SJSA1 (cell line): ENCODE results near the gene RBM4. TPM values are rescaled to one million over a fixed set of nuclear protein-coding genes. Genes with fewer than 3 reads are reported as not detected.
A peak's percentile ranks its signal among the peaks of the same experiment; 100 is the strongest.
"Not testable (repeated sequence)": the region's sequence is repeated elsewhere in the genome, so short reads cannot be mapped to it uniquely, and the experiment has no call there.

Experiments used
- DNase-seq, 2 experiments: peaks; one replicate each; pipeline ENCODE4 v3.0.0-alpha.2; 2015 to 2020; ENCODE audit warnings: low spot score in 2 of 2, low read depth in 1 of 2
- H3K27ac ChIP-seq: fragments of 250-450 bp; sonication (Bioruptor Pico); 2 replicates; pipeline ENCODE4 v1.5.1; 2020; ENCODE audit warnings: mild to moderate bottlenecking, moderate library complexity
- H3K27me3 ChIP-seq: fragments of 250-450 bp; sonication (Bioruptor Pico); replicated peaks from 2 replicates; pipeline ENCODE4 v1.5.1; 2020; ENCODE audit warnings: mild to moderate bottlenecking, moderate library complexity
- H3K36me3 ChIP-seq: fragments of 250-450 bp; sonication (Bioruptor Pico); 2 replicates; pipeline ENCODE4 v1.5.1; 2020; ENCODE audit warnings: mild to moderate bottlenecking
- H3K4me1 ChIP-seq: fragments of 250-450 bp; sonication (Bioruptor Pico); replicated peaks from 2 replicates; pipeline ENCODE4 v1.6.1; 2021; ENCODE audit warnings: mild to moderate bottlenecking
- H3K4me3 ChIP-seq: fragments of 250-450 bp; sonication (Bioruptor Pico); 2 replicates; pipeline ENCODE4 v1.5.1; 2020; ENCODE audit warnings: mild to moderate bottlenecking
- H3K9me3 ChIP-seq: fragments of 250-450 bp; sonication (Bioruptor Pico); replicated peaks from 2 replicates; pipeline ENCODE4 v1.5.1; 2020; ENCODE audit warnings: mild to moderate bottlenecking
- total RNA-seq: library from RNA; depleted of rRNA; stranded (reverse); fragments of >200 nt; shearing (Covaris generic); gene quantifications from 2 replicates; pipeline ENCODE4 v1.2.3, GENCODE V29; 2014; rRNA removed

RBM4 gene, protein sequence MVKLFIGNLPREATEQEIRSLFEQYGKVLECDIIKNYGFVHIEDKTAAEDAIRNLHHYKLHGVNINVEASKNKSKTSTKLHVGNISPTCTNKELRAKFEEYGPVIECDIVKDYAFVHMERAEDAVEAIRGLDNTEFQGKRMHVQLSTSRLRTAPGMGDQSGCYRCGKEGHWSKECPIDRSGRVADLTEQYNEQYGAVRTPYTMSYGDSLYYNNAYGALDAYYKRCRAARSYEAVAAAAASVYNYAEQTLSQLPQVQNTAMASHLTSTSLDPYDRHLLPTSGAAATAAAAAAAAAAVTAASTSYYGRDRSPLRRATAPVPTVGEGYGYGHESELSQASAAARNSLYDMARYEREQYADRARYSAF
- total RNA-seq: 136 and 170 TPM in 2 replicates

DNA sequence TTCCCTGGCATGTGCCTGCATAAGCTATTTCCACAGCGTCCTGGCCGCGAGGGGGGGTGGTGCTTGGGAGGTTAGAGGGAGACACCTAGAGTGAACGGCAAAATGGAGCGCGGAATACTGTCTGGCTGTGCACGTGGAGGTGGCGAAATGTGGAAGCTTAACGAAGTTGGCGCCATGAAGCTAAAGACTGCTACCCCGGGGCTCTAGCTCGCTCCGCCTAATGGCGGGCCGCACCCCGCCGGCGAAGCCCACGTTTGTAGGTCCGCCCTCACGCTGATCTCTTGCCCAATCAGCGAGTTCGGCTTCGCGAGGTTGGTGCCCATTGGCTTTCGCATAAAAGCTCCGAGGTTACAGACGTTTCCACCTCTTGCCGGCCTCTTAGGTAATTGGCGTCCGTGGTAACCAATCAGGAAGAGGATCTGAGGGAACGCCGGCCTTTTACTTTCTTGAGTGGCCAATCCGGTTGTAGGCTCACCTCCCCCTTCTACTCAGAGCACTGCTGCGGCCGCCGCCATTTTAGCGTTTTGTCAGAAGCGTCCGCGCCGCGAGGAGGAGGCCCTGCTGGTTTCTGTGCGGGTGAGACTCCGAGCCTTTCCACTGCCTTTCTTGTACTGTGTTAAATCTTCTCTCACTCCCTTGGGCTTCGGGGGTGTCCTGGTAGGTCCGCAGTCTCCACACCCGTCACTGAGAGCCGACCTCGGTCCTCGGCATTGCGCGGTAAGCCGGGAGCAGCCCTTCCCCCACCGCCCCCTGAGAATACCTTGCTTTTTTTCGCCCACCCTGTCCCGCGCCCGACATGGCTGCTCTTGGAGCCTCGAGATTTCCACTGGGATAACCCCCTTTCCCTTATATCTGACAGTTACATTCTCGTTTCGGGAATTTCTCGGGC lies at the start of gene RBM4:
RBM4 (plus strand) TSS at position 527 of the 889 bp plus-strand sequence. CDS start 1,009 bp downstream, outside the sequence.
- no peaks in the 10 kb centered on the region for H3K9me3 ChIP-seq
- H3K4me1 ChIP-seq: peaks cover 39% of the 10 kb centered on the region
- peaks cover 94% of the 10 kb centered on the region for H3K36me3 ChIP-seq
- no peaks in the 10 kb centered on the region for H3K27me3 ChIP-seq
- DNase-seq: peak; percentile 100
- peak within 1 kb of the TSS; percentile 58 for H3K4me3 ChIP-seq
- H3K27ac ChIP-seq: peak within 1 kb of the TSS; percentile 56

DNA sequence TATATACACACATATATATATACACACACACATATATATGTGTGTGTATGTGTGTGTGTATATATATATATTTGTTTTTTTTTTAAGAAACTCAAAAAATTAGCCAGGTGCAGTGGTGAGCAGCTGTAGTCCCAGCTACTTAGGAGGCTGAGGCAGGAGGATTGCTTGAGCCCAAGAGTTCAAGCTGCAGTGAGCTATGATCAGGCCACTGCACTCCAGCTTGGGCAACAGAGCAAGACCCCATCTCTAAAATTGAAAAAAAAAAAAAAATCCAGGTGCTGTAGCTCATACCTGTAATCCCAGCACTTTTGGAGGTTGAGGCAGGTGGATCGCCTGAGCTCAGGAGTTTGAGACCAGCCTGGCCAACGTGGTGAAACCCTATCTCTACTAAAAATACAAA lies 49.2 kb upstream of the RBM4 start:
- H3K36me3 ChIP-seq, H3K27ac ChIP-seq, H3K27me3 ChIP-seq: not testable (repeated sequence)

DNA sequence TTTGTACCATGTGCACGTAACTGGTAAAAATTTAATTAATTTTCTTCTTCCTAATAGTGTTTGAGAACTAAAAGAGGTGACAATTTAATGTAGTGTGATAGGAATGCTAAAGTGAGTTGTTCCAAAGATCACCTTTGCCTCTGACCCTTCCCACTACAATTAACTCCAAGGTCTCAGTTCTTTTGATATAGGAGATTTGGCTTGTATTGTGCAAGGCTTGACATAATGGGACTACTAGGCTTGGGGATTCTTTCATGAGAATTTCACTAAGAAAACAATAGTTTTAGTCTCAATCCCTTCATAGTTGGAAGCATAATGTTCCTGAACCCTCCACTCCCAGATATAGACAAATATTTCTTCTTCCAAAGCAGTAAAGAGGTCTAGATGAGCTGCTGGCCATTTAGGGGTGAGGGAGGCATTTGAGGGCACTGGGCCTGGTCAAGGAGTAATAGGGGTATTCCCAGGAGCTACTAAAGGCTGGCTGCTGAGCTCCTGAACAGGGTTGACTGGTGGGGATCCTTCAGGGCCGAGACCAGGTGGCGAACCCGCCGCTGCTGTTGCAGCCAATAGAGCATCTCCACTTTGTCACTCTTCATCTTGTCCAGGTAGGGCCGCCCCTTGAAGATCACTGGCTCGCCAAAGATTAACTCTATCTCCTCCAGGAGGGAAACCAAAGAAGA lies 48.4 kb upstream of the RBM4 start:
- Histone ChIP-seq H3K27me3 (no peaks in the 10 kb centered on the region), H3K36me3 (no peaks in the 10 kb centered on the region), H3K9me3 (no peaks in the 10 kb centered on the region), H3K27ac (no peak overlapping the region), H3K4me3 (no peak overlapping the region), H3K4me1 (peaks cover 14% of the 10 kb centered on the region)
- DNase-seq: no peak

More for the DNA sequence above, 49.2 kb upstream of the RBM4 start:
- H3K4me3 ChIP-seq, H3K9me3 ChIP-seq, DNase-seq: not testable (repeated sequence)
- peaks cover 14% of the 10 kb centered on the region for H3K4me1 ChIP-seq

DNA sequence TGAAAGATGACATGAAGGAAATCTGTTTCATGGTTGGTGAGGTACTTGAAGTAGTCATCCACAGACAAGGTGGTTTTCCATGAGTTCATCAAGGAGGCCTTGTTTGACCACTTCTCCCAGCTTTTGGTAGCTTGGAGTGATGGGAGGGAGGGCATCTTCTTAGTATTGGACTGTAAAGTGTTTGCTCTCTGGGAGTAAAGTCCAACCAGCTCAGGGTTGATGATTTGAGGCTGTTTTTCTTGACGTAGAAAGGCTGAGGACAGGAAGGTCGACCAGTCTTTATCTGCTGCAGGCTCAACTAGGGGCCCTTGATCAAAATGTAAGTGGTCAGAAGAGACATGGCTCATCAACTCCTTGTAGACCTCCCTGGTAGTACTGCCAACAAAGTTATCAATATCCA lies 47.3 kb upstream of the RBM4 start:
- H3K4me3 ChIP-seq: no peak overlapping the region
- no peaks in the 10 kb centered on the region for H3K9me3 ChIP-seq

DNA sequence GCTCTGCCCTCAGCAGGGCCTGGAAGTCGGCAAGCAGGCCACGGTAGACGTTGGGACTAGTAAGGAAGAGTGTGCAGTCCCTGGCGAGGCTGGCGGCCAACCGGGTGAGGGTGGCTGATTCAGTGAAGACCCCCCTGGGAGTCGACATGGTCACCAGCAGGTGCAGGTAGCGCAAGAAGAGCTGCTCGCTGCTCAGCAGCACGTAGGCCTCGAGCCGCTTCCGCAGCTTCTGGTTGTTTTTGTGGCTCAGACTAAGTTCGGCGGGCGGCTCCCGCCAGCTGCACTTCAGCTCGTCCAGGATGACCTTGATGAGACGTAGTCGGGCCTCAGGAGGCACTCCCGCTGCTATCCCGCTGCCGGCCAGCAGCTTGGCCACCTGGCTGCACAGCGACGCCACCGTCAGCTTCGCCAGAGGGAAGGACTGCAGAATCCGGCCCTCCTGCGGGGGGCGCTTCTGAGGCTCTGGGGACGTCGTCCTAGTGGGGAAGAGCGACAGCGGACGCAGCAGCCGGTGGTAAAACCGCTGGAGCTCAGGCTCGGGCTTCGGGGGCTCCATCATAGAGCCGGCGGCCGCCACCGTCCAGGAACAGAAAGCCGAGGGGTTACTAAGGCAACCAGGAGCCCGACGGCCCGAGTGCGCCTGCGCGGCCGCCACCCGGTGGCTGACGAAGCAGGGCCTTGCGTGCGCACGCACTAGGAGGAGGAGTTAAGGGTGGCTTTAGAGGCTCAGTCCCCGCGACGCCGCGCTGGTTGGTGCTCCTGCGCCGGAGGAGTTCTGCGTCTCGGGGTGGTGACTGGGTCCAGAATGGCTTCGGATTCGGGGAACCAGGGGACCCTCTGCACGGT lies 45.8 kb upstream of the RBM4 start, which contains the start of the genes CCDC87 and CCS:
CCDC87 (minus strand) TSS at position 607 of the 846 bp plus-strand sequence; CDS start at position 559, 48 bp downstream.
CCS (plus strand) TSS at position 729 of the 846 bp plus-strand sequence; CDS start at position 806, 77 bp downstream.
- H3K9me3 ChIP-seq: no peaks in the 10 kb centered on the region
- peak; percentile 99 to 100 for DNase-seq
- H3K4me3 ChIP-seq: peak within 1 kb of the TSS; percentile 55
- H3K27ac ChIP-seq: peak within 1 kb of the TSS; percentile 7
- no peaks in the 10 kb centered on the region for H3K27me3 ChIP-seq
- H3K4me1 ChIP-seq: peaks cover 14% of the 10 kb centered on the region
- H3K36me3 ChIP-seq: peaks cover 5% of the 10 kb centered on the region; the same call in 1 of the 2 replicates

More for the DNA sequence above, 47.3 kb upstream of the RBM4 start:
- no peaks in the 10 kb centered on the region for H3K36me3 ChIP-seq
- no peak for DNase-seq
- H3K27me3 ChIP-seq: no peaks in the 10 kb centered on the region
- no peak overlapping the region for H3K27ac ChIP-seq
- H3K4me1 ChIP-seq: peaks cover 14% of the 10 kb centered on the region

DNA sequence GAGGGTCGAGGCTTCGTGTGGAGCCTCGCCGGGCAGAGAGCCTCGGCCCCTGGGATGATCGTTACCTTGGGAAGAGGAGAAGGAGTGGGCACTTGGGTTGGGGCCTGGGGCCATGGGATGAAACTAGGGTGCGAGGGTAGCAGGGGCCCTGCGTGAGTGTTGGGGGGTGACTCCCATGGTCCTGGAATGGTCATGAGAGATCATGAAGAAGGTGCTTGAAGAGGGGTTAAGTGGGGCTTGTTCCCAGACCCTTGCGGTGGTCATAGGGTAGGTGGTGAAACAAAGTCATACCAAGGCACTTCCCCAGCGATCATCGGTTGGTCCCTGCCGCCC lies 45.2 kb upstream of the RBM4 start:
- H3K9me3 ChIP-seq: no peaks in the 10 kb centered on the region
- peak overlapping the region; percentile 7 for H3K27ac ChIP-seq

DNA sequence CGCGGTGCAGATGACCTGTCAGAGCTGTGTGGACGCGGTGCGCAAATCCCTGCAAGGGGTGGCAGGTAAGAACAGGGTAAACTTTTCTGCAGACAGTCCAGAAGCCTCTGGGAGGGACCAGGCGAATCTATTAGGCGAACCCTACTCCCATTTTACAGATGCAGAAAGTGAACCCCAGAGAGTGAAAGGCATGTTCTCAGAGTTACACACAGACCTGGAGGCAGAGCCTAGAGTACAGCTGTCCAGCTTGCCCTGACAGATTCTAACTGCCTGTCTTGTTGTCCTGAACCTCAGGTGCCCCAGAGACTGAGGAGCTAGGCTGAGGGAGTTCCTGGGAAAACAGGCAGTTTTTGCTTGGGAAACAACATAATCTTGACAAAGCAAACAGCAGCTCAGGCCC lies 44.9 kb upstream of the RBM4 start:
- DNase-seq: no peak
- Histone ChIP-seq H3K27ac (peak overlapping the region; percentile 7; the same call in 1 of the 2 replicates), H3K4me3 (peak overlapping the region; percentile 55), H3K9me3 (no peaks in the 10 kb centered on the region), H3K36me3 (peaks cover 5% of the 10 kb centered on the region; the same call in 1 of the 2 replicates), H3K4me1 (peaks cover 14% of the 10 kb centered on the region), H3K27me3 (no peaks in the 10 kb centered on the region)

More for the DNA sequence above, 45.2 kb upstream of the RBM4 start:
- Histone ChIP-seq H3K4me1 (peaks cover 14% of the 10 kb centered on the region), H3K36me3 (peaks cover 5% of the 10 kb centered on the region; the same call in 1 of the 2 replicates), H3K27me3 (no peaks in the 10 kb centered on the region), H3K4me3 (peak overlapping the region; percentile 55)
- no peak for DNase-seq

DNA sequence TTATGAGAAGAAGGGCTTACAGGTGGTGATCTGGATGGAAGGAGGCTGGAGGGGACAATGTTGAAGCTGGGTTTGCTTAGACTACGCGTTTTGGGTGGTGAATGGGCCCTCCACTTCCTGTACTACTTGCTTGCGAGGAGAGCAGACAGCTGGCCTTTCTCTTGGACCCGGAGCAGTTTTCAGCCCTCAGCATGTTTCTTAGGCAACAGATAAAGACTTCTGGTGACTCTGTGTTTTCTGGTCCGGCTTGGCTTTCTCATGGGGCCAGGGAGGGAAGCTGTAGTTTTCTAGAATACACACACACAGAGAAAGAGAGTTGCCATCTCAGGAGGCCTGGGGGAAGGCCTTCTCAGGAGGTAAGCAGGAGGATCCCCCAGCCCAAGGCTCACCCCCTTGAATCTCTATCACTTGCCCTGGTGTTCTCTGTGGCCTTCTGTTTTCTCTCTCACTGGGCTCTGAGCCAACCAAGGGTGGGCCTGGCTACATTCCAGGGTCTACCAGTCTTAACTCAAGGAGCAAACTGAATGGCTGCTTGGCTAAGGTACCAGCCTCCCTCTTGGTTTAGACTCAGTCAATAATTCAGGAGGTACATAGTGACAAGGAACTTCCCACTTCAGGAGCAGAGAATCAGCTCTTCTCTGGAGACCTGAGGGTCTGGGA lies 43.1 kb upstream of the RBM4 start:
- Histone ChIP-seq H3K36me3 (peaks cover 16% of the 10 kb centered on the region), H3K4me1 (peaks cover 14% of the 10 kb centered on the region), H3K27ac (no peak overlapping the region), H3K27me3 (no peaks in the 10 kb centered on the region), H3K4me3 (no peak overlapping the region), H3K9me3 (no peaks in the 10 kb centered on the region)
- no peak for DNase-seq

DNA sequence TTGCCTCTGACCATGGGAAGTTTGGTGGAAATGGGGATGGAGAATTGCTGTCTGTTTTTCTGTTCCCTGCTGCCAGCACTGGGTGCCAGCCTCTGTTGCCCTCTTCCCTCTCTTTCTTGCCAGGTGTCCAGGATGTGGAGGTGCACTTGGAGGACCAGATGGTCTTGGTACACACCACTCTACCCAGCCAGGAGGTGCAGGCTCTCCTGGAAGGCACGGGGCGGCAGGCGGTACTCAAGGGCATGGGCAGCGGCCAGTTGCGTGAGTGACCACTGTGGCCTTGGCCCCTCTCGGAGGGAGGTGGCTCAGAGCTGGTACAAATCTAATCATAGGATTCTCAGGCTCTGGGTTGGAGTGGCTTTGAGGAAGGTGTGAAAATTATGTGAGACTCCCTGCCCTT lies 39.5 kb upstream of the RBM4 start:
- Histone ChIP-seq H3K9me3 (no peaks in the 10 kb centered on the region), H3K4me1 (peaks cover 7% of the 10 kb centered on the region; the same call in 1 of the 2 replicates), H3K4me3 (no peak overlapping the region), H3K27ac (no peak overlapping the region), H3K36me3 (peaks cover 33% of the 10 kb centered on the region), H3K27me3 (no peaks in the 10 kb centered on the region)
- DNase-seq: no peak

DNA sequence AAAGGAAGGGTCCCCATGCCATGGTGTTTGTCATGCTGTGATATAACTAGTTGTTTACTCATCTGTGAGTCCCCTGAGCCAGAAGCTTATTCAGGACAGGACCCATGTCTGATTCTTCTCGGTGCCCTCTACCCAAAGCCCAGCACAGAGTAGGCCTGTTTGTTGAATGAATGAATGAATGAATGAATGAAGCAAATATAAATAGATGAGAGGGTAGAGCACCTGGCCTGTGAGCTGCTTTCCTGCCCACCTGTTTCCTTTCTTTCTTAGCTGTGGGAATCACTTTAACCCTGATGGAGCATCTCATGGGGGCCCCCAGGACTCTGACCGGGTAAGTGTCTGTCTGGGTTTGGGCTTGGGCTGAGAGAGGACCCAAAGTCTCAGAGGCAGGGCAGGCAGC lies 38.3 kb upstream of the RBM4 start:
- H3K36me3 ChIP-seq: peaks cover 44% of the 10 kb centered on the region
- H3K9me3 ChIP-seq: no peaks in the 10 kb centered on the region
- DNase-seq: no peak
- H3K27ac ChIP-seq: no peak overlapping the region
- no peaks in the 10 kb centered on the region for H3K27me3 ChIP-seq
- peaks cover 7% of the 10 kb centered on the region; the same call in 1 of the 2 replicates for H3K4me1 ChIP-seq
- no peak overlapping the region for H3K4me3 ChIP-seq

DNA sequence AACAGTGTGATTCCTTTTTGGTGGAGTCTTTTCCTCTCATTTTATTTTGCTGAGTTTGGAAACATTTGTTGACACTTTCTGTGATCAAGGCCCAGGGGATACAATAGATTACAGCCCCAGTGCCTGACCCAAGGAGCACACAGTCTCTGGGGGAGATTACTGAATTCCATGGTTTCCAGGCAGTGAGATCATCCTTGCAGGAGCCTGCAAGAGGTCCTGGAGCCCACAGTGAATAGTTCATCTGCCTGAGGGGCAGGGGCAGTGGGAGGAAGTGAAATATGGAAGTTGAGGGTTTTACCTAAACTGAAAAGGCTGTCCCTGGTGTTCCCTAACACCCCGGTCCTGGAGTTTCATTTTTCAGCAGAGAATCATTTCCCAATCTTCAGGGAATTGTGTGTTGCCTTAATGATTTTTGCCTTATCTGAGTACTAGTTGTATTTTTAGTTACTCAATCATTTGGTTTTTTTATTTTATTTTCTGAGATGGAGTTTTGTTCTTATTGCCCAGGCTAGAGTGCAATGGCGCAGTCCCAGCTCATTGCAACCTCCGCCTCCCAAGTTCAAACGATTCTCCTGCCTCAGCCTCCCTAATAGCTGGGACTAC lies 37.8 kb upstream of the RBM4 start:
- no peak overlapping the region for H3K27ac ChIP-seq
- H3K4me1 ChIP-seq: peaks cover 7% of the 10 kb centered on the region; the same call in 1 of the 2 replicates
- H3K4me3 ChIP-seq: no peak overlapping the region
- no peaks in the 10 kb centered on the region for H3K9me3 ChIP-seq
- no peak for DNase-seq
- H3K27me3 ChIP-seq: no peaks in the 10 kb centered on the region
- peaks cover 49% of the 10 kb centered on the region for H3K36me3 ChIP-seq

DNA sequence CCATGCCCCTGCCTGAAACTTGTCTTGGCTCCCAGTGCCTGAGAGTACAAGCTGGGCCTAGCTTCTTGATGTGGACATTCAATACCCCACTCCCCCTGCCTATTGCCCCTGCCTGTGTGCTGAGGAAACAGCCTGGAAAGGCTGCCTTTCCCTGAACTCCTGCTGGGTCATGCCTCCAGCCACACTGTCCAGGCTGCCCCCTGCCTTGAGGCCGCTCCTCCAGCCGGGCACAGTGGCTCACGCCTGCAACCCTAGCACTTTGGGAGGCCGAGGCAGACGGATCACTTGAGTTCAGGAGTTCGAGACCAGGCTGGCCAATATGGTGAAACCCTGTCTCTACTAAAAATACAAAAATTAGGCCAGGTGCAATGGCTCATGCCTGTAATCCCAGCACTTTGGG lies 35.4 kb upstream of the RBM4 start:
- peaks cover 52% of the 10 kb centered on the region for H3K36me3 ChIP-seq
- DNase-seq: no peak
- no peak overlapping the region for H3K27ac ChIP-seq
- no peaks in the 10 kb centered on the region for H3K9me3 ChIP-seq
- peaks cover 18% of the 10 kb centered on the region for H3K4me1 ChIP-seq
- no peaks in the 10 kb centered on the region for H3K27me3 ChIP-seq
- no peak overlapping the region for H3K4me3 ChIP-seq
